ACC112 (cell line): ENCODE measurements around the gene ATG7.
A peak's percentile ranks its signal among the peaks of the same experiment; 100 is the strongest.
"Not testable (repeated sequence)": the region's sequence is repeated elsewhere in the genome, so short reads cannot be mapped to it uniquely, and the experiment has no call there.

Experiments
- H2AFZ ChIP-seq: fragments of 200-600 bp; sonication (generic); one replicate; pipeline ENCODE4 v1.6.0; 2017; ENCODE audit warnings: antibody characterized with exemption, low read length; ENCODE audit not compliant: unreplicated experiment
- H3K27ac ChIP-seq: fragments of 200-600 bp; sonication (generic); 2 replicates; pipeline ENCODE4 v1.5.1; 2014; ENCODE audit warnings: low read depth, mild to moderate bottlenecking, antibody characterized with exemption, low read length, moderate library complexity
- H3K27me3 ChIP-seq: fragments of 200-600 bp; sonication (generic); 2 replicates; pipeline ENCODE4 v1.6.1; 2014; ENCODE audit warnings: mild to moderate bottlenecking, antibody characterized with exemption, low read length, moderate library complexity, mixed read lengths; ENCODE audit not compliant: insufficient read depth
- H3K36me3 ChIP-seq: fragments of 200-600 bp; sonication (generic); 2 replicates; pipeline ENCODE4 v1.6.1; 2016; ENCODE audit warnings: mild to moderate bottlenecking, antibody characterized with exemption, low read length, moderate library complexity, mixed read lengths; ENCODE audit not compliant: insufficient read depth
- H3K4me1 ChIP-seq: fragments of 200-600 bp; sonication (generic); one replicate; pipeline ENCODE4 v1.6.1; 2016; ENCODE audit warnings: low read length, mixed read lengths; ENCODE audit not compliant: insufficient read depth, unreplicated experiment, control insufficient read depth
- H3K4me3 ChIP-seq: fragments of 200-600 bp; sonication (generic); 2 replicates; pipeline ENCODE4 v1.5.1; 2014; ENCODE audit warnings: mild to moderate bottlenecking, low read depth, low read length
- H3K79me2 ChIP-seq: fragments of 200-600 bp; sonication (generic); one replicate; pipeline ENCODE4 v1.6.0; 2016; ENCODE audit warnings: low read length; ENCODE audit not compliant: control insufficient read depth, unreplicated experiment, insufficient read depth

The ATG7 gene

DNA sequence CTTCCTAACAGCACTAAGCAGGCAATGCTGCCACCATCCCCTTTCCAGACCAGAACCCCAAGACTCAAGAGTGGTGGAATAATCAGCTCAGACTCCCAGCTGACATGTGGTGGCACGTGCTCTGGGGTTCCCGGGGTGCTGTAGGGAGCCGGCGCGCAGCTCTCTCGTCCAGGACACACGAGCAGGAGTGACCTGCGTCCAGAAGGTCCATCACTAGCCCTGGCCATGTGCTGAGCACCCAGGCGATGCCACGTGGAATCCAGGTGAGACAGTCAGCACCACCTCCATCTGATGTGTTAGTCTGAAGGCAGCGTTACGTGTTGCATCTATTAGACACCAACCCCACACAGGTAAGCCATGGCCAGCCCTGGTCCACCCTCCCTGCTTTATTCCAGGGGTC lies 293.3 kb downstream of the ATG7 start:
- H3K4me3 ChIP-seq, result no peak overlapping the region
- H2AFZ ChIP-seq, result no peak overlapping the region
- H3K27ac ChIP-seq, result no peak overlapping the region
- H3K36me3 ChIP-seq, result peaks cover 18% of the 10 kb centered on the region; the same call in 1 of the 2 replicates
- H3K27me3 ChIP-seq, result no peaks in the 10 kb centered on the region
- peaks cover 58% of the 10 kb centered on the region for H3K79me2 ChIP-seq
- H3K4me1 ChIP-seq, result peaks cover 30% of the 10 kb centered on the region

DNA sequence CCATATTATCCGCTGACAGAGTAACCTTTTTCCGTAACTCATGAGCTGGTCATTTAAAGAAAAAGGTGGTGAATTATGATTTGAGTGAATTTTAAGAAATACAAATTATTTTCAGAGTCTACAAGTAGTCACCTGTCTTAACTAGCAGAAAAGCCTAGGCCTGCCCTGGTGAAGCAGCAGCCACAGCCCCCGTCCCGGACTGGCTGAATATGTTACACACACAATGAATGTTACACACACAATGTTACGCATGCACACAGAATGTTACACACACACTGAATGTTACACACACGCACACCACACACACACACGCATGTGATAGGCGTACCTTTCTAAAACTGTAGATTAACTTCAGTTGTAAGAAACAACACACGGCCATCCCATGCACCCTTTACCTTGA lies 293.7 kb downstream of the ATG7 start:
- H3K27me3 ChIP-seq, result no peaks in the 10 kb centered on the region
- H2AFZ ChIP-seq, result no peak overlapping the region
- H3K4me1 ChIP-seq, result peaks cover 35% of the 10 kb centered on the region
- H3K27ac ChIP-seq, result no peak overlapping the region
- H3K36me3 ChIP-seq, result peaks cover 18% of the 10 kb centered on the region; the same call in 1 of the 2 replicates
- H3K4me3 ChIP-seq, result no peak overlapping the region
- H3K79me2 ChIP-seq, result peaks cover 60% of the 10 kb centered on the region

DNA sequence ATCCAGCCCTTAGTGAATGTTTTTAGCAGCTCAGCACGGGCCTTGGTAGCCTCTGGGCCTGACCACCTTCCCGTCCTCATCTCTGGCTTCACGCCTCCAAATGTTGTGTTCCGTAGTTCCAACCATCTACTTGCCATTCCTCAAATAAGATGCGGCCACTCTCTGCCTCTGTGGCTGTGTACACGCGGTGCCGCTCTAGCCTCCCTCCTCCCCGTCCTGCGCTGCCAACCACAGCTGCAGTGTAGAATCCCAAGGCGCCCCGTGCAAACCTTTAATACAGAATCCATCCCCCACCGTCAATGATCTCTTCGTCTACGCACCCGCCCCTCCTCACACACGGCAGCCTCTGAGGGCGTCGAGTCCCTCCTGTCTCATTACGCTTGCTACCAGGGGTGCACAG lies 294.3 kb downstream of the ATG7 start:
- Histone ChIP-seq H3K4me3 (no peak overlapping the region), H3K27ac (peak overlapping the region; percentile 98), H3K4me1 (peaks cover 38% of the 10 kb centered on the region), H3K27me3 (no peaks in the 10 kb centered on the region), H2AFZ (no peak overlapping the region), H3K36me3 (peaks cover 18% of the 10 kb centered on the region; the same call in 1 of the 2 replicates), H3K79me2 (peaks cover 62% of the 10 kb centered on the region)

GRCh38 chr3:11566916-11567315 lies 294.7 kb downstream of the ATG7 start:
- H3K27ac ChIP-seq, result peak overlapping the region; percentile 98
- H3K4me3 ChIP-seq, result no peak overlapping the region
- no peaks in the 10 kb centered on the region for H3K27me3 ChIP-seq
- peaks cover 65% of the 10 kb centered on the region for H3K79me2 ChIP-seq
- H3K36me3 ChIP-seq, result peaks cover 18% of the 10 kb centered on the region; the same call in 1 of the 2 replicates
- no peak overlapping the region for H2AFZ ChIP-seq
- H3K4me1 ChIP-seq, result peaks cover 38% of the 10 kb centered on the region

DNA sequence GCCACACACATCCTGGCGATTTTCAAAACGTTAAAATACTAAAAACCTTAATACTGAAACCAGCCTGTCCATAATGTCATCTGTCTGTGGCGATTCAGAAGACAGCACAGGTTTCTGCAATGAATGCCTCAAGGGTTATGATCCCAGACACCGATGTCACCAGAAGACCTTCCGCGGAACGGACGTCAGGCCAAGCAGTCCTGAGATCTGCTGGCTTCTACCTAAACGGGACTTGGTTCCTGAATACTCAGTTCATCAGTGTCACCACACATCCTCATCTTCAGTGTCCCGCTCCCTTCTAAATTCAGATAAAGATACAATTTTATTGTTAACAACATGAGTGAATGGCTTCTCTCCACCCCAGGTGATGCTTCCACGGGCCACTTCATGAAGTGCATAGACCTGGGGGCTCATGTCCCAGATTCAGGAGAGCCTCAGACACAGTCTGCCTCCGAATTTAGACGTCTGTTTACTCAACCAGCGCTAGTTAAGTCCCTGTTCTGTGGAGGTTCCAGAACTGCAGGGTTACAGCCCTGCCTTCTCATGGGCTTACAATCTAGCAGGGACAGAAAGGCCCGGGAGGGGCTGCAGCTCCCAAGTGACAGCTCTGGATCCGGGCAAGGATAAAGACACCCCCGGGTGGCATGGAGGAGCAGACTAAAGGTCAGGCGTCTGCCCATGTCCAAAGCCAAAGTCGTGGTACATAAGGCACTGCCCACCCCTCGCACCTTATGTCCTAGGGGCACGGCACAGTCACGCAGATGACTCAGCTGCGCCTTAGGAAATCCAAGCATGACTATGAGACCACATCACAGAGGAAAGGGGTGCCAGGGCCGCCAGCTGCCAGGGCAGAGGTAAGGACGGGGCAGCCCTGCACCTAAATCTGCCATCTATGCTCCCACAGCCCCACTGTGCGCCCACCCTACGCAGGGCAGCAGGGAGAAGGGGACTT lies 295.6 kb downstream of the ATG7 start:
- no peak overlapping the region for H2AFZ ChIP-seq
- H3K27ac ChIP-seq, result peak overlapping the region; percentile 98
- H3K36me3 ChIP-seq, result peaks cover 18% of the 10 kb centered on the region; the same call in 1 of the 2 replicates
- H3K4me1 ChIP-seq, result peaks cover 38% of the 10 kb centered on the region
- H3K79me2 ChIP-seq, result peaks cover 69% of the 10 kb centered on the region
- no peaks in the 10 kb centered on the region for H3K27me3 ChIP-seq
- peak overlapping the region; percentile 59 for H3K4me3 ChIP-seq

- Histone ChIP-seq H3K4me3 (peak overlapping the region; percentile 59), H3K36me3 (peaks cover 18% of the 10 kb centered on the region; the same call in 1 of the 2 replicates)
These were observed 296.4 kb downstream of the ATG7 start for GRCh38 chr3:11568503-11569155.

GRCh38 chr3:11569156-11569741 lies 297.1 kb downstream of the ATG7 start:
- Histone ChIP-seq H3K4me3 (peak overlapping the region; percentile 59), H2AFZ (no peak overlapping the region), H3K4me1 (peaks cover 38% of the 10 kb centered on the region), H3K36me3 (peaks cover 18% of the 10 kb centered on the region; the same call in 1 of the 2 replicates), H3K27ac (peak overlapping the region; percentile 98), H3K27me3 (no peaks in the 10 kb centered on the region), H3K79me2 (peaks cover 70% of the 10 kb centered on the region)

More at GRCh38 chr3:11568503-11569155, 296.4 kb downstream of the ATG7 start:
- no peaks in the 10 kb centered on the region for H3K27me3 ChIP-seq
- peaks cover 64% of the 10 kb centered on the region for H3K79me2 ChIP-seq
- peaks cover 38% of the 10 kb centered on the region for H3K4me1 ChIP-seq
- no peak overlapping the region for H2AFZ ChIP-seq
- peak overlapping the region; percentile 98 for H3K27ac ChIP-seq

DNA sequence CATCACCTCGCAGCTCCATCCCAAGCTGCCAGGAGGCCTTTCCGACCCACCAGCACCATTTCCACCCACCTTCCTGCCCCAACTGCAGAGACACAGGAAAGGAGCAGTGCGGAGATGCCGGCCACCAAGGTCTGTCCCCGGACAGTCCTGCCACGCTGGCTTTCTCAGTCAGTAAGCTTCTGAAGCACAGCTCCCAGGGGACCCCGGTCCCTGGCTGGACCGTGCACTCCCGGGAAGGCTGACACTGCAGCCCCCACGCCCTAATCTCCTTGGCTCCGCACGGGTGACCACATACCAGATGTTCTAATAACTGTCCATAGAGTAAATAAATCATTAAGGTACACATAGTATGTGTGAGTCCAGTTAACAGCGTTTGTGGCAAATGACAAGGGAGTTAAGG lies 298.1 kb downstream of the ATG7 start:
- Histone ChIP-seq H3K79me2 (peaks cover 68% of the 10 kb centered on the region), H3K27ac (peak overlapping the region; percentile 98), H2AFZ (no peak overlapping the region), H3K27me3 (no peaks in the 10 kb centered on the region), H3K36me3 (peaks cover 18% of the 10 kb centered on the region; the same call in 1 of the 2 replicates), H3K4me3 (no peak overlapping the region), H3K4me1 (peaks cover 38% of the 10 kb centered on the region)

DNA sequence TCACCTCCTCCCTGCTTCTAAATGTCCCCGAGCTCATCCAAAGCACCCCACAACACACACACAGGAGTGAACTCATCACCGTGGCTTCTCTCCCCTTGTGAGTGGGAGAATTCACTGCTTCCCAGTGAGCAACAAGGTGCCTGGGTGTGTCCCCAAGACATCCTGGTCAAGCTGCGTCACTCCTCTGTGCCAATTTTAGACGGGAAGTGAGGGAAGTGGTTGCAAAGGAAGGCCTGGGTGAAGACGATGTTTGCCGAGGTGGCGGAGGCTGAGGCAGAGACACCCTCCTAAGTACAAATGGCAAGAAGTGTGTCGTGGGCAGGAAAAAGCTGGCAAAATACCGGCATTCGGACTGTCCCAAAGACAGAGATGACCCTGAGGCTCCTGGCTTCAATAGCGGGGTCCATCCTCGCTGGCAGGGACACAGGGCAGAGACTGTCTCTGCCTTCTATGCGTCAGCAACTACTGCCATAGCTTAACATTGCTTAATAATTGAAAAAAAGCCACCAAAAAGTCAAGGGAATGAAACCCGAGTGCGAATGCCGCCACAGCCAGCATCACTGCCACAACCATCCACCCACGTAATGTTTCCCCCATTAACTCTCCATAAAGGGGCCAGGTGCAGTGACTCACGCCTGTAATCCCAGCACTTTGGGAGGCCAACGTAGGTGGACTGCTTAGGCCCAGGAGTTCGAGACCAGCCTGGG lies 298.7 kb downstream of the ATG7 start:
- H2AFZ ChIP-seq, result no peak overlapping the region
- peaks cover 68% of the 10 kb centered on the region for H3K79me2 ChIP-seq
- peaks cover 38% of the 10 kb centered on the region for H3K4me1 ChIP-seq
- H3K27ac ChIP-seq, result peak overlapping the region; percentile 98
- peaks cover 14% of the 10 kb centered on the region; the same call in 1 of the 2 replicates for H3K36me3 ChIP-seq
- H3K27me3 ChIP-seq, result no peaks in the 10 kb centered on the region
- H3K4me3 ChIP-seq, result no peak overlapping the region

DNA sequence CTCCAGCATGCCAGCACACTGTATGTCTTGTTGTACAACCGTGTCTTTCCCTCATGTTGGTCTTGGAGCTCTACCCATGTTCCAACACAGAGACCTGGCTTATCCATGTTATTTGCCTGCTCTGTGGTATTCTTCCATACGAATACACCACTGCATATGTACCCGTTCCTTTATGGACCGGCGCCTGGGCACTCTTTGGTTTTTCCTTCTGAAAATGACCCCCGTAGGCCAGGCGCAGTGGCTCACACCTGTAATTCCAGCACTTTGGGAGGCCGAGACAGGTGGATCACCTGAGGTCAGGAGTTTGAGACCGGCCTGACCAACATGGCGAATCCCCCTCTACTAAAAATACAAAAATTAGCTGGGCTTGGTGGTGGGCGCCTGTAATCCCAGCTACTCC lies 300.5 kb downstream of the ATG7 start:
- H2AFZ ChIP-seq, H3K36me3 ChIP-seq, H3K27ac ChIP-seq, H3K27me3 ChIP-seq, H3K4me3 ChIP-seq: not testable (repeated sequence)
- Histone ChIP-seq H3K79me2 (peaks cover 64% of the 10 kb centered on the region), H3K4me1 (peaks cover 32% of the 10 kb centered on the region)
